ENCODE data around the gene GPR32. TPM values are rescaled to one million over a fixed set of nuclear protein-coding genes. Genes with fewer than 3 reads are reported as not detected.

The GPR32 gene
- total RNA-seq, 1 donor from 2014 or later: not detected

- peaks cover 19% of the 10 kb centered on the region for H3K36me3 Mint-ChIP-seq (ENCODE audit: low read depth)
- H3K27me3 Mint-ChIP-seq (ENCODE audit: low read depth): no peaks in the 10 kb centered on the region
Observed at GRCh38 chr19:50793558-50794065, 23.3 kb downstream of the GPR32 start.

GRCh38 chr19:50794074-50794875 is 24.0 kb downstream of the GPR32 start:
- DNase-seq (ENCODE audit: low spot score): no peak
- no peak overlapping the region for H3K27ac Mint-ChIP-seq
- no peaks in the 10 kb centered on the region for H3K27me3 Mint-ChIP-seq (ENCODE audit: low read depth)
- intact Hi-C loops (cut with micrococcal nuclease): no loop called here
- H3K9me3 Mint-ChIP-seq: no peaks in the 10 kb centered on the region
- H3K36me3 Mint-ChIP-seq (ENCODE audit: low read depth): peaks cover 24% of the 10 kb centered on the region
- H3K4me3 Mint-ChIP-seq (ENCODE audit: low read depth): no peak overlapping the region
- H3K4me1 Mint-ChIP-seq (ENCODE audit: low read depth): peaks cover 4% of the 10 kb centered on the region

More at GRCh38 chr19:50793558-50794065, 23.3 kb downstream of the GPR32 start:
- DNase-seq (ENCODE audit: low spot score): no peak
- no peak overlapping the region for H3K4me3 Mint-ChIP-seq (ENCODE audit: low read depth)
- intact Hi-C loops (cut with micrococcal nuclease): no loop called here
- peaks cover 4% of the 10 kb centered on the region for H3K4me1 Mint-ChIP-seq (ENCODE audit: low read depth)
- H3K27ac Mint-ChIP-seq: no peak overlapping the region
- H3K9me3 Mint-ChIP-seq: no peaks in the 10 kb centered on the region

- H3K27ac Mint-ChIP-seq: no peak overlapping the region
- H3K36me3 Mint-ChIP-seq (ENCODE audit: low read depth): peaks cover 30% of the 10 kb centered on the region
- intact Hi-C loops (cut with micrococcal nuclease): no loop called here
- no peak for DNase-seq (ENCODE audit: low spot score)
- no peaks in the 10 kb centered on the region for H3K9me3 Mint-ChIP-seq
- no peaks in the 10 kb centered on the region for H3K27me3 Mint-ChIP-seq (ENCODE audit: low read depth)
- no peak overlapping the region for H3K4me3 Mint-ChIP-seq (ENCODE audit: low read depth)
- peaks cover 4% of the 10 kb centered on the region for H3K4me1 Mint-ChIP-seq (ENCODE audit: low read depth)
Observed at GRCh38 chr19:50794876-50795663, 24.8 kb downstream of the GPR32 start.

- DNase-seq (ENCODE audit: low spot score): no peak
- intact Hi-C loops (cut with micrococcal nuclease): no loop called here
- H3K4me3 Mint-ChIP-seq (ENCODE audit: low read depth): no peak overlapping the region
- peaks cover 34% of the 10 kb centered on the region for H3K36me3 Mint-ChIP-seq (ENCODE audit: low read depth)
- H3K27ac Mint-ChIP-seq: no peak overlapping the region
- peaks cover 4% of the 10 kb centered on the region for H3K4me1 Mint-ChIP-seq (ENCODE audit: low read depth)
- H3K9me3 Mint-ChIP-seq: no peaks in the 10 kb centered on the region
- no peaks in the 10 kb centered on the region for H3K27me3 Mint-ChIP-seq (ENCODE audit: low read depth)
Observed at GRCh38 chr19:50795664-50796073, 25.4 kb downstream of the GPR32 start.

- Mint-ChIP-seq H3K9me3 (no peaks in the 10 kb centered on the region), H3K36me3 (ENCODE audit: low read depth) (peaks cover 39% of the 10 kb centered on the region), H3K4me1 (ENCODE audit: low read depth) (peaks cover 8% of the 10 kb centered on the region), H3K27ac (no peak overlapping the region), H3K4me3 (ENCODE audit: low read depth) (no peak overlapping the region), H3K27me3 (ENCODE audit: low read depth) (no peaks in the 10 kb centered on the region)
- intact Hi-C loops (cut with micrococcal nuclease): no loop called here
- DNase-seq (ENCODE audit: low spot score): no peak
Observed at GRCh38 chr19:50796128-50796633, 25.9 kb downstream of the GPR32 start.

- no peak overlapping the region for H3K4me3 Mint-ChIP-seq (ENCODE audit: low read depth)
- no peak overlapping the region for H3K27ac Mint-ChIP-seq
- H3K36me3 Mint-ChIP-seq (ENCODE audit: low read depth): peaks cover 42% of the 10 kb centered on the region
- peaks cover 8% of the 10 kb centered on the region for H3K4me1 Mint-ChIP-seq (ENCODE audit: low read depth)
- intact Hi-C loops (cut with micrococcal nuclease): no loop called here
- no peak for DNase-seq (ENCODE audit: low spot score)
- H3K27me3 Mint-ChIP-seq (ENCODE audit: low read depth): no peaks in the 10 kb centered on the region
- no peaks in the 10 kb centered on the region for H3K9me3 Mint-ChIP-seq
Observed at GRCh38 chr19:50796634-50797428, 26.6 kb downstream of the GPR32 start.

GRCh38 chr19:50797429-50797780 is 27.1 kb downstream of the GPR32 start:
- Mint-ChIP-seq H3K4me1 (ENCODE audit: low read depth) (peaks cover 8% of the 10 kb centered on the region), H3K4me3 (ENCODE audit: low read depth) (no peak overlapping the region), H3K9me3 (no peaks in the 10 kb centered on the region), H3K27me3 (ENCODE audit: low read depth) (no peaks in the 10 kb centered on the region), H3K36me3 (ENCODE audit: low read depth) (peaks cover 47% of the 10 kb centered on the region), H3K27ac (no peak overlapping the region)
- intact Hi-C loops (cut with micrococcal nuclease): no loop called here
- DNase-seq (ENCODE audit: low spot score): no peak

GRCh38 chr19:50797781-50798658 is 27.8 kb downstream of the GPR32 start:
- Mint-ChIP-seq H3K4me1 (ENCODE audit: low read depth) (peaks cover 13% of the 10 kb centered on the region), H3K36me3 (ENCODE audit: low read depth) (peaks cover 54% of the 10 kb centered on the region), H3K27me3 (ENCODE audit: low read depth) (no peaks in the 10 kb centered on the region), H3K27ac (no peak overlapping the region), H3K4me3 (ENCODE audit: low read depth) (no peak overlapping the region), H3K9me3 (no peaks in the 10 kb centered on the region)
- intact Hi-C loops (cut with micrococcal nuclease): no loop called here
- no peak for DNase-seq (ENCODE audit: low spot score)

- H3K27ac Mint-ChIP-seq: no peak overlapping the region
- H3K9me3 Mint-ChIP-seq: no peaks in the 10 kb centered on the region
- DNase-seq (ENCODE audit: low spot score): no peak
- intact Hi-C loops (cut with micrococcal nuclease): no loop called here
- H3K27me3 Mint-ChIP-seq (ENCODE audit: low read depth): no peaks in the 10 kb centered on the region
- peaks cover 13% of the 10 kb centered on the region for H3K4me1 Mint-ChIP-seq (ENCODE audit: low read depth)
- H3K4me3 Mint-ChIP-seq (ENCODE audit: low read depth): no peak overlapping the region
- H3K36me3 Mint-ChIP-seq (ENCODE audit: low read depth): peaks cover 62% of the 10 kb centered on the region
Observed at GRCh38 chr19:50798659-50799546, 28.6 kb downstream of the GPR32 start.

- Mint-ChIP-seq H3K27me3 (ENCODE audit: low read depth) (no peaks in the 10 kb centered on the region), H3K9me3 (no peaks in the 10 kb centered on the region), H3K4me1 (ENCODE audit: low read depth) (peaks cover 11% of the 10 kb centered on the region), H3K27ac (no peak overlapping the region), H3K36me3 (ENCODE audit: low read depth) (peaks cover 65% of the 10 kb centered on the region), H3K4me3 (ENCODE audit: low read depth) (no peak overlapping the region)
- no peak for DNase-seq (ENCODE audit: low spot score)
- intact Hi-C loops (cut with micrococcal nuclease): no loop called here
Observed at GRCh38 chr19:50799547-50799851, 29.2 kb downstream of the GPR32 start.

- Mint-ChIP-seq H3K27ac (no peak overlapping the region), H3K4me3 (ENCODE audit: low read depth) (peak overlapping the region; percentile 39), H3K9me3 (no peaks in the 10 kb centered on the region), H3K4me1 (ENCODE audit: low read depth) (peaks cover 15% of the 10 kb centered on the region), H3K27me3 (ENCODE audit: low read depth) (no peaks in the 10 kb centered on the region), H3K36me3 (ENCODE audit: low read depth) (peaks cover 66% of the 10 kb centered on the region)
- intact Hi-C loops (cut with micrococcal nuclease): loop anchor here (10.0 kb wide), 1 partner anchor 286 kb away; the partner anchor contains the start of genes ASPDH and JOSD2
- DNase-seq (ENCODE audit: low spot score): no peak
Observed at GRCh38 chr19:50801107-50801506, 30.8 kb downstream of the GPR32 start.
